Stimulated activated CD4-positive, alpha-beta T cell treated with anti-CD3 and anti-CD28 coated beads, Interleukin-1b, Interleukin-23, amount 100 ng/mL, for 24 hours (primary cell): Measurements from ENCODE around the gene ACOT11.

ENCODE experiments used
- DNase-seq, 4 experiments: peaks; one replicate each; pipeline ENCODE4 v3.0.0-alpha.2; 2020; ENCODE audit warnings: low read depth in 4 of 4, low spot score in 1 of 4

ACOT11 gene

DNA sequence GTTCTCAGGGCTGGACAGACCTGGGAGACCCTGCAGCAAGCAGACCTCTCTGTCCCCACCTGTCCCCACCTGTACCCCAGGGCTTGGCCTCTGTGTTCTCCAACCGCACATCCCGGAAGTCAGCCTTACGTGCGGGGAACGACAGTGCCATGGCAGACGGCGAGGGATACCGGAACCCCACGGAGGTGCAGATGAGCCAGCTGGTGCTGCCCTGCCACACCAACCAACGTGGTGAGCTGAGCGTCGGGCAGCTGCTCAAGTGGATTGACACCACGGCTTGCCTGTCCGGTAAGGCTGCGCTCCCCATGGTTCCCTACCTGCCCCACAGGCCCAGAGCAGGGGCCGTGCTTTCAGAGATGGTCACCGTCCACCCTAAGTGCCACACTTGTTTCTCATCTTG lies 36.5 kb downstream of the ACOT11 start:
- no peak for DNase-seq

DNA sequence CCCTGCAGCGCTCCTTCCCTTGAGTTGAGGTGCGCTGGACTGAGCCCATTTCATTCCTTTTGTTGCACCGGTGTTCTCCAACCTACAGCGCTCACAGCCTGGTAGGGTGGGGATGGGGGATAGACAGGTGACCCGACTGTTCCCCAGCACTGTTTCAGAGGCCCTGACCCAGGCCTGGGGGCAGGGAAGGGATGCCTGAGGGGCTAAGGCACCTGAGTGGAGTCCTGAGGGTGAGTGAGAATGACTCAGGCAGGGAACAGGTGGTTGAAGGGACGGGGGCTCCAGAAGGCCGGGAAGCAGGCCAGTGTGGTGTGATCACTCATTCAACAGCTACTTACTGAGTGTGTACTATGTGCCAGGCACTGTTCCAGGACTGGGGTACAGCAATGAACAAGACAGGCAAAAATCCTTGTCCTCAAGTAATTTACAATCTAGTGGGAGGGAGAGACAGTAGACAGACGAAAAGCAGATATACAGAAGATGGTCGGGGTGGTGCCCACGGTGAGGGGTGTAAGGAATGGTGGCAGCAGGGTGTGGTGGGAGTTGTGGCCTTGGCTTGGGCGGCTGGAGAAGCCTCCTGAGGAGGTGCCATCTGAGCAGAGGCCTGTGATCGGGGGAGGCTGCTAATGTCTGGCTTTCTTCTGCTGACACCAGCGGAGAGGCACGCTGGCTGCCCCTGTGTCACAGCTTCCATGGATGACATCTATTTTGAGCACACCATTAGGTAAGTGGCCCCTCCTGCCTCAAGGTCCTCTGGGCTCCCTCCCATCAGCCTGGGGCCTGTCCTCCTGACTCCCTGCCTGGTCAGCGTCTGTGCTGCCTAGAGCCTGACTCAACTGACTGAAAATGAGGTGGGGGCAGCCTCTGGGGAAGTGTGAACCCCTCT lies 37.4 kb downstream of the ACOT11 start:
- no peak for DNase-seq

DNA sequence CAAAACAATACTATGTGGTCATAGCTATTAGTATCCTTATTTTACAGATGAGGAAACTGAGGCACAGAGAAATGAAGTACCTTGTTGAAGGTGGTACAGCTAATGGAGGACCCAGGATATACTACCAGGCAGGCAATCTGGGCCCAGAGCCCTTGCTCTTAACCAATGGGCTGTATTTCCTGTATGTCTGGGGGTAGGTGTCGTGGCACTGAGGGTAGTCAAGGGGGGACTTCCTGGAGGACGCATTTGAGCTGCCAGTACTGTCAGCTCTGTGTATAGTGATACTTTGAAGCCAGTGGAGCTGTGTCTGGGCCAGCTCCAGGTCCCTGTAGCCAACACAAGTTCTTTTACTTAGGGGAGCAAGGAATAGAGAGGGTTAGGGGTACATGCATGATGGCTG lies 40.3 kb downstream of the ACOT11 start:
- DNase-seq: no peak

DNA sequence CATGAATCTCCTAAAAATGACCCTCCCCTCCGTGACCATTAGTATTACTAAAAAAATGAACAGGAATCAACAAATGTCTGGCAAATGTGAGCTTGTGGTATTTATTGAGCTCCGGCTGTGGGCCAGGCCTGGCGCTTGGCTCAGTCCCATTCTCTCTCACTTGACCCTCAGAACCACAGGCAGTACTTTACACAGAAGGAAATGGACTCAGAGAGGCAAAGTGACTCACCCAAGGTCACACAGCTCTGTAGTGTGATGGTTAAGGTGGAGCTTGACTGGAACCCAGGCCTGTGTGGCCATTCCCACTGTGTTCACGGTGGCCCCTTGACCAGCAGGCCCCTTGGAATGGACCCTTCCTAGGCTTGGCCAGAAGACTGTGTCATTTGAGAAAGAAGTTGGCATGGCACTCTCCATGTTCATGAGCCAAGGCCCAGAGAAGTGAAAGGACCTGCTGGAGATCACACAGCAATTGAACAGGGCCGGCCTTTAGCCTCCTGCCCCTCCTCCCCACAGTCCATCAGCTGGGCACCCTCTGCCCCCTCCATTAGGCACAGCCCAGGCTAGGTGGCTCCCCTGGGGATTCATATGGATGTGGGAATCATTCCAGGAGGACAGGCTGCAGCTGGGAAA lies 43.2 kb downstream of the ACOT11 start:
- no peak for DNase-seq

DNA sequence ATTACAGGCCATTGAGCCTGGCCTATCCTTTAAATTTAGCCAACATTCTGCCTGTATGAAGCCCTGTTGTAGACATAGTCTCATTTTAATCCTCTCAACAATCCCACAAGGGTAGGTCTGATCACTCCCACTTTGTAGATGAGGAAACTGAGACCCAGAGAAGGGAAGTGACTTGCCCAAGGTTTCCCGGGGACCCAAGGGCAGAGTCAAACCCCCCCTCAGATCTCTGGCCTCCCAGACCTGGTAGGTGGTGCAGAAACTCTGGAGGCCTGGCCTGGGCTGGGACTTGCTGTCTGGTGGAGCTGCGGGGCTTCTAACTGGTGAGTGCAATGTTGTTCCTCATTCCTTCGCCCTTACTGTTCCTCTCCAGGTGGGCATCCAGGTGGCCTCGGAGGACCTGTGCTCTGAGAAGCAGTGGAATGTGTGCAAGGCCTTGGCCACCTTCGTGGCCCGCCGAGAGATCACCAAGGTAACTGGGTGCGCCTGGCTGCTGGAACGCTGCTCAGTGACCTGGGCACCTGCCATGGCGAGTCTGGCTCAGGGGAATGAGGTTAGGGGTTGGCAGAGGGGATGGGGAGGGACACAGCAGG lies 45.6 kb downstream of the ACOT11 start:
- no peak for DNase-seq

- no peak for DNase-seq
These were observed 46.4 kb downstream of the ACOT11 start for GRCh38 chr1:54594463-54594862.

- no peak for DNase-seq
These were observed 48.0 kb downstream of the ACOT11 start for GRCh38 chr1:54595956-54596498.

GRCh38 chr1:54596756-54597155 lies 48.7 kb downstream of the ACOT11 start:
- no peak for DNase-seq

- DNase-seq: no peak
These were observed 49.5 kb downstream of the ACOT11 start for GRCh38 chr1:54597455-54598030.

GRCh38 chr1:54599211-54599823 lies 51.3 kb downstream of the ACOT11 start:
- DNase-seq: no peak

DNA sequence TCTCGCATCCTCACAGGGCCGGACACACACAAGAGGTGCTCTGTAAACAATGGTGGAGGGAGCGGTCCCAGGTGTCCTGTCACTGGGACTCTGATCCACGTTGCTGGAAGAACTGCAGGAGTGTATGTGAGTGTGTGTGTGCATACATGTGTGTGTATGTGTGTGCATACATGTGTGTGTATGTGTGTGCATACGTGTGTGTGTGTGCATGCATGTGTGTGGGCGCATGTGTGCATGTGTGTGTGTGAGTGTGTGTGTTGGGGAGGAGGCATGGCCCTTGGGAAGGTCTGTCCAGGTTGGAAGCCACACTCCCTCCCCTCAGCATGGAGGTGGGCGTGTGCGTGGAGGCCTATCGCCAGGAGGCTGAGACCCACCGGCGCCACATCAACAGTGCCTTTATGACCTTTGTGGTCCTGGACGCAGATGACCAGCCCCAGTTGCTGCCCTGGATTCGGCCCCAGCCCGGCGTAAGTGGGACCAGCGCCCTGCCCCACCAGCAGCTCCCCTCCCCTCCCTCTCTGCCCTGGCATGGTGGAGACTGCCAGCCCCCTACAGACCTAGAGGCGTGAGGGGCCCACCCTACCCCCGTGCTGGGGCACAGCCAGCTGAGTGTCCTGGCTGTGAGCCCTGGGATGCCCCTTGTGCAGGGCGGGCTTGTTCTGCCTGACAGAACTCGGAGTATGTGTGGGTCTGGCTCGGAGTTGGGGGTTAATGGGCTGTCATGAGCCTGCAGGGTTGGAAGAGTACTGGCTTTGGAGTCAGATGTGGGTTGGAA lies 53.1 kb downstream of the ACOT11 start:
- DNase-seq: no peak

DNA sequence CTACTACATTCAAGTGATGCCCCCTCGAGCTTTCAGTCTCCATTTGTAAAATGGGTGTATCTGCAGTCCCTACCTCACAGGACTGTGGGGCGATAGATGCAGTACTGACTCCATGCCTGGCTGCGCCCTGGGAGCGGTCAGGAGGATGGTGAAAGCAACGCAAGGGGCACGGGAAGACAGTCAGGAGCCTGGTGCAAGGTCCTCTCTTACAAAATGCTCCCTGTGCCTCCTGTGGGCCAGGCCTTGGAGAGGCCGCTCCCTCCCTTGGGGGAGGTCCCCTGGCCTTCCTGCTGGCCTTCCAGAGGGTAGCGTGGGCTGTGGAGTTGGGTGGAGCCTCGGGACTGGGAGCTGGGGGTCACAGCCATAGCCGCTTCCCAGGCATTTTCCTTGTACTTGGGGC lies 53.7 kb downstream of the ACOT11 start:
- DNase-seq: no peak

DNA sequence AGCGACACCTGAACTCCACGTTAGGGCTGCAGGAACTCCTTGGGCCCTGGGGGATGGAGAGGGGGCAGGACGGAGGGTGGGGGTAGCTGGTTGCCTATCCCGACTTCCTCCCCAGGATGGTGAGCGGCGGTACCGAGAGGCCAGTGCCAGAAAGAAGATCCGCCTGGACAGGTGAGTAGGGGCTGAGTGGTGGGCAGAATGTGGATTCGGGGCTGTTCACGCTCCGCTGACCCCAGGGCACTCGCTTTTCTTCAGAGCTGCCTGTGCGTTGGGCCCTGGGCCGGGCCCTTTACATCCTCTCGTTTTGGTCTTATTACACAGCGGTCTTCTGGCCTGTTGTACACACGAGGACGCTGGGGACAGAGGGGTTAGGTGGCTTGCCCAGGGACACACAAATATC lies 54.5 kb downstream of the ACOT11 start:
- DNase-seq: no peak

DNA sequence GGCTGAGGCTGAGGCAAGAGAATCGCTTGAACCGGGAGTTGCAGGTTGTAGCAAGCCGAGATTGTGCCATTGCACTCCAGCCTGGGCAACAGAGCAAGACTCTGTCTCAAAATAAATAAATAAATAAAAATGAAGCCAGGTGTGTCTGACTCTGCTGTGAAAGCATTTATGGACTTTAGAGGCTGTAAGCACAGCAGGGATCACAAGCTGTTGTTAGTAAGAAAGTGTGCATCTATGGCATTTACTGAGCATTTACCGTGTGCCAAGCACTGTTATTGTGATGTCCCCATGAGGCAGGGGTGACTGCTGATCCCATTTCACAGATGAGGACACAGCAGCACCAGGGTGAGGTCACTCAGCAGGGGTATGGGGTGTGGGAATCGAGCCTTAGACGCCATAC lies 55.2 kb downstream of the ACOT11 start:
- no peak for DNase-seq

- DNase-seq: no peak
These were observed 56.0 kb downstream of the ACOT11 start for GRCh38 chr1:54604051-54604450.

DNA sequence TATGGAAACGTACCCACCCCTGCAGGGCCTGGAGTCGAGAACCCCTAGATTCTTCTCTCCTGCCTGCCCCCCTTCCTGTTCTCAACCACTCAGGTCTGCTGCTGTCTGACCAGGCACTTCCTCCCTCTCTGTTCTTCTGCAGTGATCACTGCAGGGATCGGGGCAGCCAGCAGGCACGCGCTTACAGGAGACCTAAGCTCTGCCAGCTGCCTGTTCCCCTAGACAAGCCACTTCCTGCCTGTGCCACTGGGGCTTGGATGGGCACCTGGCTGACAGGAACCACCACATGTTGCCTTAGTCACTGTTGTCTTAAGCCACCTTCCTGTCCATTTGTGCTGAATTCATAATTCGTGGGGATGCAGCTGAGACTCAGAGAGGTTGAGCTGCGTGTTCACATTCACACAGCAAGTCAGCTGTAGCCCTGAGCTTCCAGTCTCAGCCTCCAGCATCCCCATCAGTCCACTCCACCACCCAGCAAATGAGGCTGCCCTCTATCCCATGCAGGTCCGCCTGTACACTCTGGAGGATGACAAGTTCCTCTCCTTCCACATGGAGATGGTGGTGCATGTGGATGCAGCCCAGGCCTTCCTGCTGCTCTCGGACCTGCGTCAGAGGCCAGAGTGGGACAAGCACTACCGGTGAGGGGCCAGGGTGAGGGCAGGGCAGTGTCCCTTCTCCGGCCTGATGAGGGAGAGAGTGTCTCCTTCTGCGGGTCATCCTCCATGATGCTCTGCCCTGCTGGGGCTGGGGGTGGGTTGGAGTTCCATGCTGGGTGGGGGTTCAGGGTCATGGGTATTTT lies 56.7 kb downstream of the ACOT11 start:
- no peak for DNase-seq

DNA sequence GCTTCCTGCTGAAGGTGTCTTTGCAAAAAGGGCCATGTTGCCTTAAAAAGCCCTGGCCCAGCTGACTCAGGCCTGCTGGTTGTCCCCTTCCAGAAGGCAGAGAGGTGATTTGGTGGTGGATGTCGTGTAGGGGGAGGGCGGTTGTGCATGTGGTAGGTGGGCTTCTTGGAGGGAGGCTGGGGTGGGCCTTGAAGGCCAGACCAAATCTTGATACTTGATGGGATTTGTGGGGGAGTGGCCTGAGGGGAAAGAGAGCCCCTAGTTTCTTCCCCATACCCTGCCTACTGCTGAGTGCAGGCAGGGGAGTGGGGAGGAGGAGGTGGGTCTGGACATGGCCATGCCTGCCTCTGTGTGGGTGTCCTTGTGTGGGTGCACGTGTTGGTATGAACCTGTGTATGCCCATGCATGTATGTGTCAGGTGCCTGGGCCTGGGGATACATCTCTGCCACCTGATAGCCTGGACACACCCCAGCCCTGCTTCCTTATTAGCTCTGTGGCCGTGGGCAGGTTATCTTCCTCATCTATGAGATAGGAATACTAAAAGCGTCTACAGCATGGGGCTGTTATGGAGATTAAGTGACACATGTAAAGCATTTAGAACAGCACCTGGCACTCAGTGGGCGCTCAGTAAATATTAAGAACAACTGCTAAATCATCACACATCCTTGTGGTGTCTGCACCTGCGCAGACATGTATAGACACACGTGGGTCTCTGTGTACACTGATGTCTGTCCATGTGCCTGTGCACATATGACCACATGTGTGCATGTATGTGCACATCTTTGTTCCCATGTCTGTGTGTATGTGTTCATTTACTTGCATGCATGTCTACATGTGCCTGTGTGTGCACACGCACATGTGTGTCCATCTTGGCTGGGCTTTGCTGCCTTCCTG lies 58.3 kb downstream of the ACOT11 start:
- no peak for DNase-seq

GRCh38 chr1:54606990-54607325 lies 58.9 kb downstream of the ACOT11 start:
- DNase-seq: no peak
